H9 (cell line): ENCODE measurements around the gene KRT1. TPM values are rescaled to one million over a fixed set of nuclear protein-coding genes. Genes with fewer than 3 reads are reported as not detected.

Experiments
- DNase-seq: peaks from one replicate; pipeline ENCODE4 v3.0.0-alpha.2; 2017
- H2AFZ ChIP-seq: one replicate; pipeline ENCODE4 v1.6.1; 2013; ENCODE audit warnings: mild to moderate bottlenecking, low read length, control low read depth, moderate library complexity
- H2AK5ac ChIP-seq: 2 replicates; pipeline ENCODE4 v1.6.1; 2013; ENCODE audit warnings: low read length, control low read depth, mixed read lengths; ENCODE audit not compliant: insufficient read length
- H2BK120ac ChIP-seq: one replicate; pipeline ENCODE4 v1.6.1; 2013; ENCODE audit warnings: low read depth, mild to moderate bottlenecking, low read length, control low read depth, inconsistent platforms; ENCODE audit not compliant: poor library complexity, severe bottlenecking
- H2BK12ac ChIP-seq: 2 replicates; pipeline ENCODE4 v1.6.1; 2013; ENCODE audit warnings: low read length, control low read depth, mixed read lengths, low read depth; ENCODE audit not compliant: insufficient read length
- H2BK15ac ChIP-seq: 2 replicates; pipeline ENCODE4 v1.6.1; 2013; ENCODE audit warnings: low read depth, low read length, control low read depth
- H2BK20ac ChIP-seq: one replicate; pipeline ENCODE4 v1.6.1; 2013; ENCODE audit warnings: low read depth, mild to moderate bottlenecking, low read length, control low read depth, inconsistent platforms; ENCODE audit not compliant: poor library complexity, severe bottlenecking
- H2BK5ac ChIP-seq: 2 replicates; pipeline ENCODE4 v1.6.1; 2013; ENCODE audit warnings: low read length, control low read depth, mixed read lengths; ENCODE audit not compliant: insufficient read length
- H3K14ac ChIP-seq: 2 replicates; pipeline ENCODE4 v1.6.1; 2013; ENCODE audit warnings: low read length, control low read depth; ENCODE audit not compliant: insufficient read depth
- H3K18ac ChIP-seq: 2 replicates; pipeline ENCODE4 v1.6.1; 2013; ENCODE audit warnings: low read depth, mild to moderate bottlenecking, mixed read lengths, low read length, control low read depth; ENCODE audit not compliant: insufficient read length
- H3K23ac ChIP-seq: 2 replicates; pipeline ENCODE4 v1.6.1; 2013; ENCODE audit warnings: low read length, control low read depth, mixed read lengths, low read depth; ENCODE audit not compliant: insufficient read length
- H3K23me2 ChIP-seq: 2 replicates; pipeline ENCODE4 v1.6.1; 2013; ENCODE audit warnings: low read depth, mild to moderate bottlenecking, mixed read lengths, low read length, control low read depth; ENCODE audit not compliant: insufficient read length, poor library complexity, severe bottlenecking
- H3K27ac ChIP-seq: 2 replicates; pipeline ENCODE4 v1.5.1; 2013; ENCODE audit warnings: low read length, control low read depth, mixed read lengths, low read depth; ENCODE audit not compliant: insufficient read length
- H3K27me3 ChIP-seq: 2 replicates; pipeline ENCODE4 v1.6.1; 2013; ENCODE audit warnings: low read length, control low read depth, inconsistent platforms; ENCODE audit not compliant: insufficient read depth
- H3K4ac ChIP-seq: 2 replicates; pipeline ENCODE4 v1.6.1; 2013; ENCODE audit warnings: low read depth, mild to moderate bottlenecking, control low read depth, inconsistent platforms, low read length, moderate library complexity
- H3K4me1 ChIP-seq: 2 replicates; pipeline ENCODE4 v1.6.1; 2013; ENCODE audit warnings: low read length, control low read depth, inconsistent platforms; ENCODE audit not compliant: insufficient read depth
- H3K4me2 ChIP-seq: 2 replicates; pipeline ENCODE4 v1.6.1; 2013; ENCODE audit warnings: low read length, control low read depth, mixed read lengths; ENCODE audit not compliant: insufficient read length, insufficient read depth
- H3K56ac ChIP-seq: 2 replicates; pipeline ENCODE4 v1.6.1; 2013; ENCODE audit warnings: low read depth, mild to moderate bottlenecking, mixed read lengths, low read length, control low read depth; ENCODE audit not compliant: insufficient read length
- H3K79me1 ChIP-seq: 2 replicates; pipeline ENCODE4 v1.6.1; 2013; ENCODE audit warnings: low read depth, mild to moderate bottlenecking, moderate library complexity, low read length, control low read depth, inconsistent platforms; ENCODE audit not compliant: insufficient read depth, poor library complexity, severe bottlenecking
- H3K79me2 ChIP-seq: 2 replicates; pipeline ENCODE4 v1.6.1; 2013; ENCODE audit warnings: low read length, control low read depth, inconsistent platforms; ENCODE audit not compliant: insufficient read depth
- H3K9ac ChIP-seq: 2 replicates; pipeline ENCODE4 v1.6.1; 2013; ENCODE audit warnings: low read length, control low read depth, mixed read lengths; ENCODE audit not compliant: insufficient read length; ENCODE audit errors: extremely low read depth
- H3K9me3 ChIP-seq: one replicate; pipeline ENCODE4 v1.6.1; 2013; ENCODE audit warnings: low read depth, low read length, inconsistent platforms; ENCODE audit not compliant: control insufficient read depth
- H3T11ph ChIP-seq: one replicate; pipeline ENCODE4 v1.6.1; 2013; ENCODE audit warnings: mild to moderate bottlenecking, low read length, control low read depth, inconsistent platforms
- H4K20me1 ChIP-seq: one replicate; pipeline ENCODE4 v1.6.1; 2013; ENCODE audit not compliant: control insufficient read depth, insufficient read length, insufficient read depth
- H4K5ac ChIP-seq: 2 replicates; pipeline ENCODE4 v1.6.1; 2013; ENCODE audit warnings: low read depth, mild to moderate bottlenecking, mixed read lengths, low read length, control low read depth; ENCODE audit not compliant: insufficient read length
- H4K8ac ChIP-seq: replicated peaks from 2 replicates; pipeline ENCODE4 v1.6.1; 2013; ENCODE audit warnings: low read length, control low read depth, mixed read lengths, low read depth; ENCODE audit not compliant: insufficient read length
- H4K91ac ChIP-seq: 2 replicates; pipeline ENCODE4 v1.6.1; 2013; ENCODE audit warnings: low read depth, mild to moderate bottlenecking, moderate library complexity, mixed read lengths, low read length, control low read depth; ENCODE audit not compliant: insufficient read length
- H3K27ac Mint-ChIP-seq, 3 experiments: 2 replicates in 2 of 3; 3 replicates in 1 of 3; pipeline ENCODE4 v1.8.0; 2020 to 2021; ENCODE audit warnings: mixed read lengths in 3 of 3, mild to moderate bottlenecking in 1 of 3, moderate library complexity in 1 of 3
- H3K27me3 Mint-ChIP-seq: 2 replicates; pipeline ENCODE4 v1.8.0; 2021; ENCODE audit warnings: low read depth, mild to moderate bottlenecking, moderate library complexity, mixed read lengths
- H3K36me3 Mint-ChIP-seq, 3 experiments: 2 replicates in 2 of 3; 3 replicates in 1 of 3; pipeline ENCODE4 v1.8.0; 2020 to 2021; ENCODE audit warnings: low read depth in 3 of 3, mixed read lengths in 3 of 3; ENCODE audit not compliant: insufficient read depth in 1 of 3
- H3K4me1 Mint-ChIP-seq, 2 experiments: 2 replicates each; pipeline ENCODE4 v1.8.0; 2020; ENCODE audit warnings: mixed read lengths in 2 of 2
- H3K4me3 Mint-ChIP-seq, 2 experiments: 2 replicates in 1 of 2; 3 replicates in 1 of 2; pipeline ENCODE4 v1.8.0; 2020 to 2021; ENCODE audit warnings: mild to moderate bottlenecking in 2 of 2, mixed read lengths in 2 of 2, moderate library complexity in 1 of 2
- H3K9me3 Mint-ChIP-seq, 2 experiments: 2 replicates in 1 of 2; 3 replicates in 1 of 2; pipeline ENCODE4 v1.8.0; 2020; ENCODE audit warnings: mild to moderate bottlenecking in 2 of 2, mixed read lengths in 2 of 2, moderate library complexity in 1 of 2
- WGBS: extraction: QIAGEN DNeasy Blood & Tissue Kit; methylation state at CpG from one replicate; pipeline ENCODE4 v1.1.7; 2013; ENCODE audit warnings: missing lambda C conversion rate, low lambda C conversion rate, mixed read lengths; ENCODE audit not compliant: insufficient read length; ENCODE audit errors: extremely low coverage; 5-methylcytosine and 5-hydroxymethylcytosine counted together
- total RNA-seq: library from RNA; stranded (reverse); gene quantifications from 2 replicates; pipeline ENCODE4 v1.2.1, GENCODE V29; 2021
- TF ChIP-seq, protein P1 (sequence below): fragments of 200-600 bp; sonication (generic); conservative IDR thresholded peaks from 3 replicates; pipeline ENCODE4 v1.8.0; 2021; ENCODE audit warnings: antibody characterized with exemption, mild to moderate bottlenecking

The KRT1 gene
- total RNA-seq, 1 experiment from 2014 or later, result not detected

DNA sequence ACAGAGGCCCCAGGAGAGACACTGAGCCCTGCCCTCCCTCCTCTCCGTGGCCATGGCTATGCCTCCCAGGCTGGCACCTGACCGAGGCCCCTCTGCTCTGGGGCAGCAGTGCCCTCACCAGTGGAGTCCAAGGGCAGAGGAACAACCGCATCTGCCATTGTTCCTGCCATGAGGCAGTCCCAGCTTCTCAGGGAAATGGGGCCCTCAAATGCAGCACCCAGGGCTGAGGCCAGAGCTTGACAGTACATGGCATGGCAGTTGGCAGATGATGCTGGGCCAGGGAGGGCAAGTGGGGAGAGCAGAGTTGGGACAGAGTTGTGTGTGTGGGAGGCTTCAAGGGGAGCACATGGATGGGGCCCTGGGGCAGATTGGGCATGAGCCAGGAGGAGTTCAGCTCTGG is 44.2 kb upstream of the KRT1 start:
- TF ChIP-seq, protein P1, sequence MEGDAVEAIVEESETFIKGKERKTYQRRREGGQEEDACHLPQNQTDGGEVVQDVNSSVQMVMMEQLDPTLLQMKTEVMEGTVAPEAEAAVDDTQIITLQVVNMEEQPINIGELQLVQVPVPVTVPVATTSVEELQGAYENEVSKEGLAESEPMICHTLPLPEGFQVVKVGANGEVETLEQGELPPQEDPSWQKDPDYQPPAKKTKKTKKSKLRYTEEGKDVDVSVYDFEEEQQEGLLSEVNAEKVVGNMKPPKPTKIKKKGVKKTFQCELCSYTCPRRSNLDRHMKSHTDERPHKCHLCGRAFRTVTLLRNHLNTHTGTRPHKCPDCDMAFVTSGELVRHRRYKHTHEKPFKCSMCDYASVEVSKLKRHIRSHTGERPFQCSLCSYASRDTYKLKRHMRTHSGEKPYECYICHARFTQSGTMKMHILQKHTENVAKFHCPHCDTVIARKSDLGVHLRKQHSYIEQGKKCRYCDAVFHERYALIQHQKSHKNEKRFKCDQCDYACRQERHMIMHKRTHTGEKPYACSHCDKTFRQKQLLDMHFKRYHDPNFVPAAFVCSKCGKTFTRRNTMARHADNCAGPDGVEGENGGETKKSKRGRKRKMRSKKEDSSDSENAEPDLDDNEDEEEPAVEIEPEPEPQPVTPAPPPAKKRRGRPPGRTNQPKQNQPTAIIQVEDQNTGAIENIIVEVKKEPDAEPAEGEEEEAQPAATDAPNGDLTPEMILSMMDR, result no peak

More for the DNA sequence above, 44.2 kb upstream of the KRT1 start:
- no peak overlapping the region for H4K91ac ChIP-seq
- H3K23ac ChIP-seq, result no peak overlapping the region
- no peak overlapping the region for H2AFZ ChIP-seq
- H3K27me3 ChIP-seq, result no peaks in the 10 kb centered on the region
- no peak overlapping the region for H3T11ph ChIP-seq
- no peaks in the 10 kb centered on the region for H3K36me3 Mint-ChIP-seq
- H3K9me3 Mint-ChIP-seq, result peaks cover 0 to 2% of the 10 kb centered on the region in 2 experiments; a peak in 2 of 5 replicates
- no peak overlapping the region for H4K8ac ChIP-seq
- no peak overlapping the region for H2BK120ac ChIP-seq
- H3K27ac Mint-ChIP-seq, result no peak overlapping the region
- no peak overlapping the region for H2BK12ac ChIP-seq
- H2BK5ac ChIP-seq, result no peak overlapping the region
- no peak overlapping the region for H3K4me3 Mint-ChIP-seq
- no peak for DNase-seq
- no peak overlapping the region; the same call in 1 of the 2 replicates for H3K14ac ChIP-seq
- no peak overlapping the region for H3K18ac ChIP-seq
- no peaks in the 10 kb centered on the region for H3K79me2 ChIP-seq
- no peak overlapping the region for H2BK15ac ChIP-seq
- H3K9ac ChIP-seq, result no peak overlapping the region
- no peaks in the 10 kb centered on the region for H3K4me1 ChIP-seq
- H3K27me3 Mint-ChIP-seq, result peaks cover 25% of the 10 kb centered on the region
- H3K23me2 ChIP-seq, result no peaks in the 10 kb centered on the region
- H3K56ac ChIP-seq, result no peak overlapping the region
- H4K5ac ChIP-seq, result no peak overlapping the region
- no peak overlapping the region for H3K4me2 ChIP-seq
- no peak overlapping the region for H2BK20ac ChIP-seq
- H3K9me3 ChIP-seq, result no peaks in the 10 kb centered on the region
- H2AK5ac ChIP-seq, result no peak overlapping the region
- H3K79me1 ChIP-seq, result no peaks in the 10 kb centered on the region
- H4K20me1 ChIP-seq, result no peaks in the 10 kb centered on the region
- no peak overlapping the region for H3K4ac ChIP-seq
- no peak overlapping the region for H3K27ac ChIP-seq
- no CpG with 5 or more reads among the region's 3 CpGs for WGBS
- H3K4me1 Mint-ChIP-seq, result peaks cover 0 to 3% of the 10 kb centered on the region in 2 experiments; a peak in 2 of 4 replicates
